SK-N-SH (cell line): Measurements from ENCODE around the gene ZNF117. TPM values are rescaled to one million over a fixed set of nuclear protein-coding genes. Genes with fewer than 3 reads are reported as not detected.

Experiments
- CTCF ChIA-PET: fragments of 300-600, 350-600 bp; formaldehyde crosslinking; extraction: SDS; loops from one replicate; lab custom pipeline; 2021; lab: Yijun Ruan, JAX
- POLR2A ChIA-PET: fragments of 350-600 bp; sonication (Branson Sonifier 250); formaldehyde crosslinking; extraction: SDS; loops from one replicate; lab custom pipeline; 2020; ENCODE audit warnings: antibody characterized with exemption, inconsistent platforms; lab: Yijun Ruan, JAX
- DNase-seq: peaks from one replicate; pipeline ENCODE4 v3.0.0; 2012
- H2AFZ ChIP-seq: fragments of 200-600 bp; sonication (generic); 2 replicates; pipeline ENCODE4 v1.8.1; 2016; ENCODE audit warnings: antibody characterized with exemption, mild to moderate bottlenecking, low read depth
- H3F3A ChIP-seq: fragments of 200-600 bp; sonication (generic); replicated peaks from 2 replicates; pipeline ENCODE3; 2016; ENCODE audit warnings: antibody characterized with exemption, mild to moderate bottlenecking; ENCODE audit not compliant: insufficient read depth
- H3K27ac ChIP-seq, 2 experiments: fragments of 200-500 bp in 1 of 2; fragments of 200-600 bp in 1 of 2; sonication (Bioruptor generic) in 1 of 2; sonication (generic), shearing (Covaris generic) in 1 of 2; 2 replicates each; pipeline versions ENCODE4 v1.5.1 to v1.6.1; 2014 to 2016; ENCODE audit warnings: low read depth in 2 of 2, inconsistent platforms in 1 of 2, low read length in 1 of 2, mild to moderate bottlenecking in 1 of 2, mixed read lengths in 1 of 2
- H3K27me3 ChIP-seq: fragments of 200-600 bp; sonication (generic), shearing (Covaris generic); 2 replicates; pipeline ENCODE4 v1.6.1; 2016; ENCODE audit warnings: mixed run types; ENCODE audit not compliant: insufficient read depth
- H3K36me3 ChIP-seq, 2 experiments: fragments of 200-500 bp in 1 of 2; fragments of 200-600 bp in 1 of 2; sonication (Bioruptor generic) in 1 of 2; sonication (generic) in 1 of 2; replicated peaks in 1 of 2; 2 replicates each; pipeline versions ENCODE3 to v1.5.1; 2014 to 2016; ENCODE audit warnings: low read length in 1 of 2, mild to moderate bottlenecking in 1 of 2; ENCODE audit not compliant: insufficient read depth in 2 of 2, control insufficient read depth in 1 of 2
- H3K4me1 ChIP-seq, 2 experiments: fragments of 200-500 bp in 1 of 2; fragments of 200-600 bp in 1 of 2; sonication (Bioruptor generic) in 1 of 2; sonication (generic), shearing (Covaris generic) in 1 of 2; 2 replicates each; pipeline versions ENCODE4 v1.5.1 to v1.6.1; 2014 to 2016; ENCODE audit warnings: low read depth in 1 of 2, low read length in 1 of 2, mixed run types in 1 of 2; ENCODE audit not compliant: insufficient read depth in 2 of 2, control insufficient read depth in 1 of 2
- H3K4me2 ChIP-seq: fragments of 200-600 bp; sonication (generic), shearing (Covaris generic); 2 replicates; pipeline ENCODE4 v1.6.1; 2017; ENCODE audit warnings: mixed run types
- H3K4me3 ChIP-seq, 2 experiments: fragments of 200-500 bp in 1 of 2; fragments of 200-600 bp in 1 of 2; sonication (Bioruptor generic) in 1 of 2; sonication (generic), shearing (Covaris generic) in 1 of 2; 2 replicates each; pipeline versions ENCODE4 v1.5.1 to v1.8.1; 2014 to 2016; ENCODE audit warnings: low read depth in 2 of 2, inconsistent platforms in 1 of 2, low read length in 1 of 2, mild to moderate bottlenecking in 1 of 2, mixed read lengths in 1 of 2, moderate library complexity in 1 of 2
- H3K79me2 ChIP-seq: fragments of 200-600 bp; sonication (generic); 2 replicates; pipeline ENCODE4 v1.8.1; 2017; ENCODE audit warnings: mild to moderate bottlenecking; ENCODE audit not compliant: insufficient read depth
- H3K9ac ChIP-seq: fragments of 200-600 bp; sonication (generic); 2 replicates; pipeline ENCODE4 v1.6.1; 2017; ENCODE audit warnings: mixed run types
- H3K9me2 ChIP-seq: fragments of 200-600 bp; sonication (generic); 2 replicates; pipeline ENCODE4 v1.6.1; 2017; ENCODE audit warnings: mixed run types
- H3K9me3 ChIP-seq: fragments of 200-600 bp; sonication (generic); 2 replicates; pipeline ENCODE4 v1.6.1; 2017; ENCODE audit warnings: mixed run types, mild to moderate bottlenecking, moderate library complexity
- H4K20me1 ChIP-seq: fragments of 200-600 bp; sonication (generic); 2 replicates; pipeline ENCODE4 v1.6.1; 2017; ENCODE audit warnings: mild to moderate bottlenecking, mixed run types; ENCODE audit not compliant: insufficient read depth
- EP300 ChIP-seq, 2 experiments: IDR thresholded peaks; 2 replicates each; pipeline versions ENCODE4 v1.4.0 to v1.6.1; 2012; ENCODE audit warnings: borderline replicate concordance in 1 of 2, low read depth in 1 of 2, low read length in 1 of 2
- MEF2A ChIP-seq: IDR thresholded peaks from 2 replicates; pipeline ENCODE4 v1.4.0; 2012; ENCODE audit warnings: low read depth, borderline replicate concordance
- MXI1 ChIP-seq: IDR thresholded peaks from 2 replicates; pipeline ENCODE4 v1.6.1; 2012; ENCODE audit warnings: mild to moderate bottlenecking, low read depth, low read length, improper control_type of control experiment
- RCOR1 ChIP-seq: fragments of 150-350 bp; IDR thresholded peaks from 2 replicates; pipeline ENCODE4 v1.6.1; 2017; ENCODE audit warnings: antibody characterized with exemption, low read length
- RFX5 ChIP-seq: IDR thresholded peaks from 2 replicates; pipeline ENCODE4 v1.6.1; 2012; ENCODE audit warnings: mild to moderate bottlenecking, improper control_type of control experiment, low read length
- RXRA ChIP-seq: IDR thresholded peaks from 2 replicates; pipeline ENCODE4 v1.4.0; 2012; ENCODE audit warnings: low read depth, mild to moderate bottlenecking, borderline replicate concordance
- SIN3A ChIP-seq: IDR thresholded peaks from 2 replicates; pipeline ENCODE4 v1.6.1; 2012; ENCODE audit warnings: low read depth, mild to moderate bottlenecking, low read length, moderate library complexity, borderline replicate concordance
- SMC3 ChIP-seq: IDR thresholded peaks from 2 replicates; pipeline ENCODE4 v1.6.1; 2012; ENCODE audit warnings: low read depth, low read length, improper control_type of control experiment
- TAF1 ChIP-seq: IDR thresholded peaks from 2 replicates; pipeline ENCODE4 v1.6.1; 2012; ENCODE audit warnings: low read depth, mild to moderate bottlenecking, low read length, moderate library complexity, borderline replicate concordance
- TEAD4 ChIP-seq: IDR thresholded peaks from 2 replicates; pipeline ENCODE4 v1.4.0; 2012; ENCODE audit warnings: mild to moderate bottlenecking, borderline replicate concordance; ENCODE audit not compliant: insufficient read depth
- YY1 ChIP-seq: IDR thresholded peaks from 2 replicates; pipeline ENCODE4 v1.4.0; 2012; ENCODE audit warnings: low read depth, mild to moderate bottlenecking
- WGBS: methylation state at CpG from one replicate; pipeline ENCODE4 v1.1.6; 2017; ENCODE audit warnings: low lambda C conversion rate; 5-methylcytosine and 5-hydroxymethylcytosine counted together
- polyA plus RNA-seq, 3 experiments: library from polyadenylated mRNA; depleted of rRNA; stranded (reverse); fragments of >200 nt; gene quantifications; 2 replicates each; pipeline ENCODE4 v1.2.3, GENCODE V29; 2012
- TF ChIP-seq, protein P1 (sequence below): IDR thresholded peaks from 2 replicates; pipeline ENCODE4 v1.4.0; 2012; ENCODE audit warnings: low read depth
- TF ChIP-seq, protein P2 (sequence below): fragments of 150-350 bp; IDR thresholded peaks from 2 replicates; pipeline ENCODE4 v1.6.1; 2016; ENCODE audit warnings: mild to moderate bottlenecking, low read depth, low read length
- TF ChIP-seq, protein P3 (sequence below): fragments of 200-600 bp; sonication (generic); IDR thresholded peaks from 2 replicates; pipeline ENCODE4 v1.6.1; 2017; ENCODE audit warnings: antibody characterized with exemption, mild to moderate bottlenecking, moderate library complexity
- TF ChIP-seq, protein P4 (sequence below): IDR thresholded peaks from 2 replicates; pipeline ENCODE4; 2012

ZNF117 gene
- polyA plus RNA-seq, 1 of the 3 experiments (the other 2 are of a cell fraction), result 3.8 TPM

DNA sequence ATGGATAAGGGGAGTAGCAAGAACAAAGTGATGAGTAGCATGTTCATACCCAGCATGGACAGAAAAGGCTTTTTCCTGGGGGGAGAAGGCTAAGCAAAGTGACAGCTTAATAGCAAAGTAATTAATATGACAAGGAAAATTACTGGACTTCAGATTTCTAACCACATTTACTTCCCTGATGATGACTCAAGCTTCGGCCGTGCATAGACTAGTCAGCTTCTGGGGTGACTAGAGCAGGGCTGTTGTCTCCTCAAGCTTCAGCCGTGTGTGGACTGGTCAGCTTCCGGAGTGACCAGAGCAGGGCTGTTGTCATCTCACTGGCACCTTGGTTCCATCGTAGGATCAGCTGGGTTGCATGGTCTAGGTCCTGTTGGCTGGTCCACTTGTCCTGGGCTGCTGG lies 2.1 kb upstream of the ZNF117 start (continued):
- TF ChIP-seq TEAD4, result no peak
- TF ChIP-seq, all 33 proteins: peak for 0

DNA sequence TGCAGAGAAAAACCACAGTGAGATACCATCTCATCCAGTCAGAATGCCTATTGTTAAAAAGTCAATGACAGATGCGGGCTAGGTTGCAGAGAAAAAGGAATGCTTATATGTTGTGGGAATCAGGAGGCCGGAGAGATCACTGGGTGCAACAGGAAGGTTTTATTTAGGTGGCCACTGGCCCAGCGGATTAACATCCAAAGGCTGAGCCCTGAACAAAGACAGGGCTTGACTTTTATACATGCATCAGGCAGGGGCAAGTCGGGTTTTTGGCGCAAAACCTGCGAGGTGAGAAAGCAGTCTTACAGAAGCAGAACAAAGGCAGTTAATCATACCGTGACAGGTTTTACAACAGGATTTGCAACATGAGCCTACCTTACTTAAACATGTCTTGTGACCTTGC lies 620 bp downstream of the ZNF117 start:
- no peak for DNase-seq
- TF ChIP-seq, protein P1, sequence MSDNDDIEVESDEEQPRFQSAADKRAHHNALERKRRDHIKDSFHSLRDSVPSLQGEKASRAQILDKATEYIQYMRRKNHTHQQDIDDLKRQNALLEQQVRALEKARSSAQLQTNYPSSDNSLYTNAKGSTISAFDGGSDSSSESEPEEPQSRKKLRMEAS, result no peak
- no peak for TF ChIP-seq YY1
- no peak for TF ChIP-seq RXRA
- TF ChIP-seq MEF2A, result no peak
- TF ChIP-seq, protein P2, sequence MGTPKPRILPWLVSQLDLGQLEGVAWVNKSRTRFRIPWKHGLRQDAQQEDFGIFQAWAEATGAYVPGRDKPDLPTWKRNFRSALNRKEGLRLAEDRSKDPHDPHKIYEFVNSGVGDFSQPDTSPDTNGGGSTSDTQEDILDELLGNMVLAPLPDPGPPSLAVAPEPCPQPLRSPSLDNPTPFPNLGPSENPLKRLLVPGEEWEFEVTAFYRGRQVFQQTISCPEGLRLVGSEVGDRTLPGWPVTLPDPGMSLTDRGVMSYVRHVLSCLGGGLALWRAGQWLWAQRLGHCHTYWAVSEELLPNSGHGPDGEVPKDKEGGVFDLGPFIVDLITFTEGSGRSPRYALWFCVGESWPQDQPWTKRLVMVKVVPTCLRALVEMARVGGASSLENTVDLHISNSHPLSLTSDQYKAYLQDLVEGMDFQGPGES, result no peak
- TF ChIP-seq, protein P3, sequence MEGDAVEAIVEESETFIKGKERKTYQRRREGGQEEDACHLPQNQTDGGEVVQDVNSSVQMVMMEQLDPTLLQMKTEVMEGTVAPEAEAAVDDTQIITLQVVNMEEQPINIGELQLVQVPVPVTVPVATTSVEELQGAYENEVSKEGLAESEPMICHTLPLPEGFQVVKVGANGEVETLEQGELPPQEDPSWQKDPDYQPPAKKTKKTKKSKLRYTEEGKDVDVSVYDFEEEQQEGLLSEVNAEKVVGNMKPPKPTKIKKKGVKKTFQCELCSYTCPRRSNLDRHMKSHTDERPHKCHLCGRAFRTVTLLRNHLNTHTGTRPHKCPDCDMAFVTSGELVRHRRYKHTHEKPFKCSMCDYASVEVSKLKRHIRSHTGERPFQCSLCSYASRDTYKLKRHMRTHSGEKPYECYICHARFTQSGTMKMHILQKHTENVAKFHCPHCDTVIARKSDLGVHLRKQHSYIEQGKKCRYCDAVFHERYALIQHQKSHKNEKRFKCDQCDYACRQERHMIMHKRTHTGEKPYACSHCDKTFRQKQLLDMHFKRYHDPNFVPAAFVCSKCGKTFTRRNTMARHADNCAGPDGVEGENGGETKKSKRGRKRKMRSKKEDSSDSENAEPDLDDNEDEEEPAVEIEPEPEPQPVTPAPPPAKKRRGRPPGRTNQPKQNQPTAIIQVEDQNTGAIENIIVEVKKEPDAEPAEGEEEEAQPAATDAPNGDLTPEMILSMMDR, result no peak
- no peak for TF ChIP-seq MXI1
- TF ChIP-seq, protein P4, sequence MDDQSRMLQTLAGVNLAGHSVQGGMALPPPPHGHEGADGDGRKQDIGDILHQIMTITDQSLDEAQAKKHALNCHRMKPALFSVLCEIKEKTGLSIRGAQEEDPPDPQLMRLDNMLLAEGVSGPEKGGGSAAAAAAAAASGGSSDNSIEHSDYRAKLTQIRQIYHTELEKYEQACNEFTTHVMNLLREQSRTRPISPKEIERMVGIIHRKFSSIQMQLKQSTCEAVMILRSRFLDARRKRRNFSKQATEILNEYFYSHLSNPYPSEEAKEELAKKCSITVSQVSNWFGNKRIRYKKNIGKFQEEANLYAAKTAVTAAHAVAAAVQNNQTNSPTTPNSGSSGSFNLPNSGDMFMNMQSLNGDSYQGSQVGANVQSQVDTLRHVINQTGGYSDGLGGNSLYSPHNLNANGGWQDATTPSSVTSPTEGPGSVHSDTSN, result no peak
- no peak for TF ChIP-seq SIN3A
- TF ChIP-seq RCOR1, result no peak
- no peak for TF ChIP-seq SMC3
- no peak for TF ChIP-seq TAF1
- no peak for TF ChIP-seq RFX5
- TF ChIP-seq EP300 (IDR thresholded peaks at IDR 0.05; ENCODE audit: borderline replicate concordance in 1 of 2, low read depth in 1 of 2, low read length in 1 of 2), result no peak
- peaks cover 13 to 52% of the 10 kb centered on the region in 2 experiments for H3K36me3 ChIP-seq
- no peak overlapping the region for H3K4me2 ChIP-seq
- no peak overlapping the region for H3K4me3 ChIP-seq
- H3K9me3 ChIP-seq, result peaks cover 16% of the 10 kb centered on the region; the same call in 1 of the 2 replicates
- H3K9ac ChIP-seq, result no peak overlapping the region
- H3F3A ChIP-seq, result no peaks in the 10 kb centered on the region
- no peaks in the 10 kb centered on the region for H3K79me2 ChIP-seq
- H4K20me1 ChIP-seq, result no peaks in the 10 kb centered on the region
- no peaks in the 10 kb centered on the region for H3K27me3 ChIP-seq
- no peaks in the 10 kb centered on the region for H3K4me1 ChIP-seq
- H3K9me2 ChIP-seq, result no peaks in the 10 kb centered on the region
- H2AFZ ChIP-seq, result no peak overlapping the region
- POLR2A ChIA-PET, result no interaction called here
- no peak overlapping the region for H3K27ac ChIP-seq
- WGBS, result 91% methylated on average over 7 of the region's 7 CpGs
- CTCF ChIA-PET, result interaction anchor here (1.1 kb wide), 1 partner anchor 487 kb away, joined by 3 read pairs; no protein-coding TSS in a partner anchor
